DMS153 (cell line): ENCODE data around the gene DDC.

Source experiments
- DNase-seq: peaks from one replicate; lab custom pipeline; 2025; lab: John Stamatoyannopoulos, UW

Gene DDC

GRCh38 chr7:50412973-50413372, 152.2 kb downstream of the DDC start:
- DNase-seq, result no peak

- no peak for DNase-seq
Measured at GRCh38 chr7:50411332-50411731, 153.9 kb downstream of the DDC start.

GRCh38 chr7:50409856-50410745, 155.1 kb downstream of the DDC start:
- no peak for DNase-seq
